ENCODE results near the gene HHAT.

GRCh38 chr1:210504286-210504685, 175.6 kb downstream of the HHAT start:
- TF ChIP-seq NFKB2 (CRISPR knock-in tag; IDR thresholded peaks at IDR 0.05; ENCODE audit: borderline replicate concordance) (no peak), NBN (conservative IDR thresholded peaks at IDR 0.05) (no peak), CEBPG (CRISPR knock-in tag; IDR thresholded peaks at IDR 0.05) (no peak), ZNF512B (CRISPR knock-in tag; IDR thresholded peaks at IDR 0.05; ENCODE audit: borderline replicate concordance) (no peak), ZNF407 (CRISPR knock-in tag; IDR thresholded peaks at IDR 0.05; ENCODE audit: not compliant biosample characterization) (no peak), EP300 (IDR thresholded peaks at IDR 0.05; ENCODE audit: low read depth in 2 of 2, low read length in 2 of 2) (no peak), EP300 (CRISPR knock-in tag; IDR thresholded peaks at IDR 0.05; ENCODE audit: borderline replicate concordance) (no peak), ZNF460 (CRISPR knock-in tag; IDR thresholded peaks at IDR 0.05; ENCODE audit: borderline replicate concordance) (no peak), TOE1 (CRISPR knock-in tag; IDR thresholded peaks at IDR 0.05) (no peak), STAG1 (CRISPR knock-in tag; IDR thresholded peaks at IDR 0.05) (no peak), POGK (CRISPR knock-in tag; conservative IDR thresholded peaks at IDR 0.05) (no peak), ZNF558 (CRISPR knock-in tag; IDR thresholded peaks at IDR 0.05; ENCODE audit: borderline replicate concordance) (no peak)
